ENCODE measurements around the gene ACTR1B. TPM values are rescaled to one million over a fixed set of nuclear protein-coding genes. Genes with fewer than 3 reads are reported as not detected.
A peak's percentile ranks its signal among the peaks of the same experiment; 100 is the strongest.
"Not testable (repeated sequence)": the region's sequence is repeated elsewhere in the genome, so short reads cannot be mapped to it uniquely, and the experiment has no call there.

The ACTR1B gene
- total RNA-seq, 4 donors from 2014 or later: 47.3 to 82.3 (median 78.4) TPM

GRCh38 chr2:97646977-97647376 is 16.9 kb downstream of the ACTR1B start:
- no peak overlapping the region for H3K4me3 ChIP-seq (ENCODE audit: low read depth, poor library complexity, severe bottlenecking)
- DNase-seq (ENCODE audit: low spot score in 2 of 2): no peak
- no peak for TF ChIP-seq POLR2A (IDR thresholded peaks at IDR 0.05)
- TF ChIP-seq, protein P1, sequence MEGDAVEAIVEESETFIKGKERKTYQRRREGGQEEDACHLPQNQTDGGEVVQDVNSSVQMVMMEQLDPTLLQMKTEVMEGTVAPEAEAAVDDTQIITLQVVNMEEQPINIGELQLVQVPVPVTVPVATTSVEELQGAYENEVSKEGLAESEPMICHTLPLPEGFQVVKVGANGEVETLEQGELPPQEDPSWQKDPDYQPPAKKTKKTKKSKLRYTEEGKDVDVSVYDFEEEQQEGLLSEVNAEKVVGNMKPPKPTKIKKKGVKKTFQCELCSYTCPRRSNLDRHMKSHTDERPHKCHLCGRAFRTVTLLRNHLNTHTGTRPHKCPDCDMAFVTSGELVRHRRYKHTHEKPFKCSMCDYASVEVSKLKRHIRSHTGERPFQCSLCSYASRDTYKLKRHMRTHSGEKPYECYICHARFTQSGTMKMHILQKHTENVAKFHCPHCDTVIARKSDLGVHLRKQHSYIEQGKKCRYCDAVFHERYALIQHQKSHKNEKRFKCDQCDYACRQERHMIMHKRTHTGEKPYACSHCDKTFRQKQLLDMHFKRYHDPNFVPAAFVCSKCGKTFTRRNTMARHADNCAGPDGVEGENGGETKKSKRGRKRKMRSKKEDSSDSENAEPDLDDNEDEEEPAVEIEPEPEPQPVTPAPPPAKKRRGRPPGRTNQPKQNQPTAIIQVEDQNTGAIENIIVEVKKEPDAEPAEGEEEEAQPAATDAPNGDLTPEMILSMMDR (IDR thresholded peaks at IDR 0.05): no peak
- WGBS, 2 donors: 89 to 90% methylated on average over 4 of the region's 4 CpGs
- intact Hi-C loops (cut with DNase I; ENCODE audit: low total_unique reads): no loop called here

GRCh38 chr2:97645695-97646629 is 17.9 kb downstream of the ACTR1B start, which contains the start of gene COX5B:
COX5B (plus strand) TSS chr2:97646062; CDS start chr2:97646087, 25 bp downstream.
- 2 to 3% methylated on average over 30 to 50 of the region's 63 CpGs for WGBS, 2 donors
- H3K4me3 ChIP-seq (ENCODE audit: low read depth, poor library complexity, severe bottlenecking): peak within 1 kb of the TSS; percentile 99
- intact Hi-C loops (cut with DNase I; ENCODE audit: low total_unique reads): no loop called here
- TF ChIP-seq POLR2A (IDR thresholded peaks at IDR 0.05): no peak
- TF ChIP-seq, protein P1 (IDR thresholded peaks at IDR 0.05): no peak
- DNase-seq (ENCODE audit: low spot score in 2 of 2): peak; percentile 99 to 100

DNA sequence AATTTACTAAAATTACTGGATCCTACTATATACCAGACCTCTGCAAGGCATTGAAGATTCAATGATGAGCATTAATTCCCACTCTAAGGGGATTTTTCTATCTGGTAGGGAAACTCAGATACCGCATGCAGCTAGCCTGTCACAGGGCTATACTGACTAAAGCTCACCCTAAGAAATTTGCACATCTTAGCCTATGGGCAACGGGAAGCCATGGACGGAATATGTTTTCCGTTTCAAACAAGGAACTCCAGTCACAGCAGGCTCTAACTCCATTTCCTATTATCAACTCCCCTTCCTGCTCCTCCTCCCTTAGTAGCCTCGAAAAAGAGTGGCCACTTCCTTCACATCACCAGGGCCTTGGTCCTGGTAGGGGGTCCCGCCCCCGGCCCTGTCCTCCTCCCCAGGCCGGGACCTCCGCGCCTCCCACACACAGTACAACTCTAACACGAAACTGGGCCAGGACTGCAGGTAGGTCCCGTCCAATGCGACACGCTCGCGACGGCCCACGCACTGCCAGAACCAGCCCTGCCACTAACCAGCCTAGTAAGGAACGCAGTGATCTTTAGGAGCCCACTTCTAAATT is 18.6 kb downstream of the ACTR1B start:
- no peak for DNase-seq (ENCODE audit: low spot score in 2 of 2)
- no peak for TF ChIP-seq POLR2A (IDR thresholded peaks at IDR 0.05)
- TF ChIP-seq, protein P1 (IDR thresholded peaks at IDR 0.05): no peak

DNA sequence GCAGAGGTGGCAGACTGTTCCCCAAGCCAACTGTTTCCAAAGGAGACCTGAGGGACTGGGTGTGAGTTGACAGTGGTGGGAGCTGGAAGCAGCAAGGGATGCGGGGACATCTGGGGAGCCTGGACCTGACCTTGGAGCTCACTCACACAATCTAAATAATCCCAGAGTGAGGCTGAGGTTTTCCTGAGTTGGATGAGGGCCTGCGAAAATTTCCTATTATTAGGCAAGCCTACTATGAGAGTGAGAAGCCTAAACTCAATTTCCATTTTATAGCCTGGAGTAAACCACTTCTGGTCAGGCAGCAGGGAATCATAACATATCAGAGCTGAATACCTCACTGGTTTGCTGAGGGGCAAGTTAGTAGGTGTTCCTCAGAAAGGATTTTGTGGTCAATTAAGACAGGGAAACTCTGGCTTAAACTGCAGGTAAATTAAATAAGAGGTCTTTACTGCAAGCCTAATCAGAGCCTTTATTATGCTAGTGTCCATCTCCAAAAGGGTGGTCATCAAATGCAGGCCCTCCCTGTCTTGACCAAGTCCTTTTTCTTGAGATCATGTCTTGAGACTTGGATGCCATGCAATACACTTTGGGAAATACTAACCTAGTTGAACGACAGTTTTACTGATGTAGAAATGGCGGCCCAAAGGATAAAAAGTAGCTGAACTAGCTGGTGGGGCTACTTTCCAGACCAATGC is 19.7 kb downstream of the ACTR1B start:
- WGBS, 2 donors: 94 to 96% methylated on average over 4 of the region's 4 CpGs
- no peak for DNase-seq (ENCODE audit: low spot score in 2 of 2)
- intact Hi-C loops (cut with DNase I; ENCODE audit: low total_unique reads): no loop called here
- TF ChIP-seq, protein P1 (IDR thresholded peaks at IDR 0.05): no peak
- no peak for TF ChIP-seq POLR2A (IDR thresholded peaks at IDR 0.05)
- no peak overlapping the region for H3K4me3 ChIP-seq (ENCODE audit: low read depth, poor library complexity, severe bottlenecking)

More for the DNA sequence above, 18.6 kb downstream of the ACTR1B start:
- WGBS, 2 donors: 7 to 9% methylated on average over 18 to 19 of the region's 19 CpGs
- H3K4me3 ChIP-seq (ENCODE audit: low read depth, poor library complexity, severe bottlenecking): peak overlapping the region; percentile 14
- intact Hi-C loops (cut with DNase I; ENCODE audit: low total_unique reads): no loop called here

DNA sequence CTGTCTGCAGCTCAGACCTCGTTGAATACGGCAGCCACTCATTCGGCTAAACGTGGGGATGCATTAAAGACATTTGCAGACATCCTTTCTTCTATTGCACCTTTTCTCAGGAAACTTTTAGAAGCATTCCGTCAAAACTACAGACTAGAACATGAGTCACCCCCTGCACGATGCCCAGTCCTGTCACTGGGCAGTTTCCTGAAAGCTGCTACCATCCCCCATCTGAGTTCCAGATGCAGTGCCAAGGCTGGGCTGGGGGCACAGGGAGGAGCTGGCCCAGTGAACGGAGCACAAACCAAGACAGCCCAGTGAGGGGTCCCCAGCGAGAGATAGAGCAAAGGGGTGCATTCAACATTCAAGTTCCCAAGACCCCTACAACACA is 37.8 kb downstream of the ACTR1B start:
- DNase-seq (ENCODE audit: low spot score in 2 of 2); intact Hi-C loops (cut with DNase I; ENCODE audit: low total_unique reads); H3K4me3 ChIP-seq (ENCODE audit: low read depth, poor library complexity, severe bottlenecking): not testable (repeated sequence)
- 78 to 91% methylated on average over 8 of the region's 8 CpGs for WGBS, 2 donors

DNA sequence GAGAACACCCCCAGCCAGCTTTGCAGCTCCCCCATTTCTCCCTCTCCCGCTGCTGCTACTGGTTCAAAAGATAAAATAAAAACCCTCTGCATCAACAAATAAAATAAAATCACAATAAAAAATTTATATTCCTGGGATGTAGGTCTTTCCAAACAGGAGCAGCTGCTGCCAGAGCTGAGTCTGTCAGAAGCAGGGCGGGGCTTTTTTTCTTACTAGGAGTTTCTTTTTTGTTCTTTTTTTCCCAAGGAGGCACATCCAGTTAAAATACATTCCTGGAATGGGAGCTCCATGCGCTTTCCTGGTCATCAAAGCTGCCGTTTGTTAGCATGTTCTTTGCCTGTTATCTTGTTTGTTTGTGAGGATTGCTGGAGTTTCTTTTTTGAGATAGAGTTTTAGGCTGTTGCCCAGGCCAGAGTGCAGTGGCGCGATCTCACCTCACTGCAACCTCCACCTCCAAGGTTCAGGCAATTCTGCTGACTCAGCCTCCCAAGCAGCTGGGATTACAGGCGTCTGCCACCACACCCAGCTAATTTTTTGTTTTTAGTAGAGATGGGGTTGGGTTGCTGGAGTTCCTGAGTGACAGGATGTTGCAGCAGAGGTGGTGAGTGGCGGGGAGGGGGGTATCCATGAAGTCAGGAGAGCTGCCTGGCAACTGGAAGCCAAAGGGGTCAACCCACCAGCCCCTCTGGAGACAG is 38.3 kb downstream of the ACTR1B start:
- 17 to 38% methylated on average over 2 of the region's 8 CpGs for WGBS, 2 donors
- intact Hi-C loops (cut with DNase I; ENCODE audit: low total_unique reads); DNase-seq (ENCODE audit: low spot score in 2 of 2): not testable (repeated sequence)

DNA sequence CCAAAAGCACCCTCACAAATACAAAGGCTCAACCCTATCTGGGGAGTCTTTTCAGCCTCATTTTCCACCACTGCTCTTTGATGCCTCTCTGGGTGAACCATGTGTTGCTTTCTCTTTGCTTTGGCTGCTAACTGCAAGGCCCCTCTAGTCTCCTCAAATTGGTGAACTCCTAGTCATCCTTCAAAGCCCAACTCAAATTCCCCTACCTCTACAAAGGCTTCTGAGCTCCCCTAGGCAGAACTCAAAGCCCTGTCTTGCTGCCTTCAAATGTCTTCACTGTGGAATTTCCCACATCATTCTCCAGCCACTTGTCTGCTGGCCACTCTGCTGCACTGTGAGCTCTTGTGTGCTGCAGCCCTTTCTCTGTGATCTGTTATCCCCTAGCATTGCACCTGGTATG is 40.9 kb downstream of the ACTR1B start:
- intact Hi-C loops (cut with DNase I; ENCODE audit: low total_unique reads): not testable (repeated sequence)

More for the DNA sequence above, 38.3 kb downstream of the ACTR1B start:
- not testable (repeated sequence) for H3K4me3 ChIP-seq (ENCODE audit: low read depth, poor library complexity, severe bottlenecking)

GRCh38 chr2:97620492-97620891 is 43.4 kb downstream of the ACTR1B start:
- WGBS, 2 donors: 100% methylated on average over 1 of the region's 1 CpG
- intact Hi-C loops (cut with DNase I; ENCODE audit: low total_unique reads); H3K4me3 ChIP-seq (ENCODE audit: low read depth, poor library complexity, severe bottlenecking); DNase-seq (ENCODE audit: low spot score in 2 of 2): not testable (repeated sequence)

More for the DNA sequence above, 40.9 kb downstream of the ACTR1B start:
- not testable (repeated sequence) for H3K4me3 ChIP-seq (ENCODE audit: low read depth, poor library complexity, severe bottlenecking); DNase-seq (ENCODE audit: low spot score in 2 of 2)

All from lower leg skin (tissue), 4 donors.